ENCODE data around the gene HIP1R.
A peak's percentile ranks its signal among the peaks of the same experiment; 100 is the strongest.
"Not testable (repeated sequence)": the region's sequence is repeated elsewhere in the genome, so short reads cannot be mapped to it uniquely, and the experiment has no call there.

Gene HIP1R

GRCh38 chr12:122875590-122876220, 40.4 kb downstream of the HIP1R start:
- peak; percentile 18 for DNase-seq

- peak; percentile 18 for DNase-seq
These were observed 41.0 kb downstream of the HIP1R start for GRCh38 chr12:122876281-122876680.

- peak; percentile 14 for DNase-seq
These were observed 41.5 kb downstream of the HIP1R start for GRCh38 chr12:122876731-122877130.

- DNase-seq = no peak
These were observed 43.7 kb downstream of the HIP1R start for GRCh38 chr12:122878780-122879612.

- DNase-seq = no peak
These were observed 45.0 kb downstream of the HIP1R start for GRCh38 chr12:122880155-122880667.

GRCh38 chr12:122880668-122881067, 45.4 kb downstream of the HIP1R start:
- no peak for DNase-seq

- no peak for DNase-seq
These were observed 47.8 kb downstream of the HIP1R start for GRCh38 chr12:122882908-122883558.

- DNase-seq = no peak
These were observed 49.0 kb downstream of the HIP1R start for GRCh38 chr12:122884091-122884826.

GRCh38 chr12:122884860-122885259, 49.6 kb downstream of the HIP1R start:
- DNase-seq = no peak

- no peak for DNase-seq
These were observed 50.9 kb downstream of the HIP1R start for GRCh38 chr12:122886161-122886560.

- no peak for DNase-seq
These were observed 51.9 kb downstream of the HIP1R start for GRCh38 chr12:122886851-122887818.

GRCh38 chr12:122887819-122888212, 52.6 kb downstream of the HIP1R start:
- no peak for DNase-seq

GRCh38 chr12:122888232-122888752, 53.0 kb downstream of the HIP1R start:
- DNase-seq = peak; percentile 62

GRCh38 chr12:122889761-122890520, 54.7 kb downstream of the HIP1R start:
- DNase-seq = no peak

- no peak for DNase-seq
These were observed 56.6 kb downstream of the HIP1R start for GRCh38 chr12:122891661-122892525.

- not testable (repeated sequence) for DNase-seq
These were observed 57.5 kb downstream of the HIP1R start for GRCh38 chr12:122892724-122893123.

GRCh38 chr12:122893208-122894153, 58.2 kb downstream of the HIP1R start:
- no peak for DNase-seq

Measured in activated T-cell treated with anti-CD3 and anti-CD28 coated beads, Interleukin-2, amount 50 U/mL, for 1 hour (primary cell).